ENCODE data around the gene CCDC15.

DNA sequence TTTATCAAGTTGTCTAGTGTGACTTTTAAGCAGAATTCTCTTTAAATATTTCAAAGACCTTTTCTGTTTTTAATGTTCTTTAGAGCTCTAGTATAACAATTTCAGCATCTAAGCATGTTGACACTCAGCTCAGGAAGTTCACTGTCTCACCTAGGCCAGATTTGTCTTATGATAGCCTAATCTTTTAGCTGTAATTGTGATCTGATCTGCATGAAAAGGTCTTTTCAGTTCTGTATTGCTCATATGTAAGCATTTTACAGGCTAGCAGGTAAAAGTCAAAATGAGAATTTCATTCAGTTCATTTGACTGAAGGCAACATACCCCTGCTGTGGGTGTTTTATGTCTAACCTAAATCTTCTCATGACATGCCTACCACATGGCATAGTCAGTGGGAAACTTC is 62.4 kb downstream of the CCDC15 start:
- TF ChIP-seq, protein P1, sequence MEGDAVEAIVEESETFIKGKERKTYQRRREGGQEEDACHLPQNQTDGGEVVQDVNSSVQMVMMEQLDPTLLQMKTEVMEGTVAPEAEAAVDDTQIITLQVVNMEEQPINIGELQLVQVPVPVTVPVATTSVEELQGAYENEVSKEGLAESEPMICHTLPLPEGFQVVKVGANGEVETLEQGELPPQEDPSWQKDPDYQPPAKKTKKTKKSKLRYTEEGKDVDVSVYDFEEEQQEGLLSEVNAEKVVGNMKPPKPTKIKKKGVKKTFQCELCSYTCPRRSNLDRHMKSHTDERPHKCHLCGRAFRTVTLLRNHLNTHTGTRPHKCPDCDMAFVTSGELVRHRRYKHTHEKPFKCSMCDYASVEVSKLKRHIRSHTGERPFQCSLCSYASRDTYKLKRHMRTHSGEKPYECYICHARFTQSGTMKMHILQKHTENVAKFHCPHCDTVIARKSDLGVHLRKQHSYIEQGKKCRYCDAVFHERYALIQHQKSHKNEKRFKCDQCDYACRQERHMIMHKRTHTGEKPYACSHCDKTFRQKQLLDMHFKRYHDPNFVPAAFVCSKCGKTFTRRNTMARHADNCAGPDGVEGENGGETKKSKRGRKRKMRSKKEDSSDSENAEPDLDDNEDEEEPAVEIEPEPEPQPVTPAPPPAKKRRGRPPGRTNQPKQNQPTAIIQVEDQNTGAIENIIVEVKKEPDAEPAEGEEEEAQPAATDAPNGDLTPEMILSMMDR (conservative IDR thresholded peaks at IDR 0.05; ENCODE audit: low read length): no peak
- no peak for TF ChIP-seq EZH2phosphoT487 (IDR thresholded peaks at IDR 0.05; ENCODE audit: borderline replicate concordance)

Measured in Loucy (cell line).